ENCODE data around the gene MAP4K1. TPM values are rescaled to one million over a fixed set of nuclear protein-coding genes. Genes with fewer than 3 reads are reported as not detected.

The MAP4K1 gene
- total and polyA plus RNA-seq, 2 of the 13 experiments (the other 11 are each of a cell fraction or from before 2014, with no cell fraction given) = 0.24 to 0.89 TPM

DNA sequence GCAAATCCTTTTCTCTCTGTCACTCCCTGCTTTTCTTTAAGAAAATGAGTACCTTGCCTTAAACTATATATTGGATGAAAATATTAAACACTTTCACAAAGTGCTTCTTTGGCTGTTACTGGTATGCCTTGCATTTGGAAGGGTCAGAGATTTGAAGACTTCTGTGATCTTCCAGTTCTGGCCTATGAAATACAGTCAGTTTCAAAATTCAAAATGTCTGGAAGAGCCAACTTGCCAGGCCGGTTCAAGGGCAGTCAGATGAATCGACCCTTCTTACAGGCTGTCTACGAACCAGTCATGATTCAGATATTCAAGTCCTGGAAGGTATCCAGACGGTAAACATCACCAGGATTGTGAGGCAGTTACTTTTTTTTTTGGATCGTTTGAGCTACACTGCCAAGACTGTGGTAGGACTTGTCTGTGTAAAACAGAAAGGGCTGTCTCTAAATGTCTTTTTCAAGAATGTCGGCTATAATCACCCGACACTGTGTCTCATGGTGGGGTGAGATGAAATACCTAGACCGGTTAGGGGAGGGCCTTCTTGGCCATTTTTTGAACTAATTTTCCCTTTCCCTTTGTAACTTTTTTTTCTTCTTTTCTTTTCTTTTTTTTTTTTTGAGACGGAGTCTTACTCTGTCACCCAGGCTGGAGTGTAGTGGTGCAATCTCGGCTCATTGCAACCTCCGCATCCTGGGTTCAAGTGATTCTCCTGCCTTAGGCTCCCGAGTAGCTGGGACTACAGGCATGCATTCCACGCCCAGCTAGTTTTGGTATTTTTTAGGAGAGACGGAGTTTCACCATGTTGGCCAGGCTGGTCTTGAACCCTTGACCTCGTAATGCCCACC, 40.9 kb upstream of the MAP4K1 start (continued):
- TF ChIP-seq, protein P1, sequence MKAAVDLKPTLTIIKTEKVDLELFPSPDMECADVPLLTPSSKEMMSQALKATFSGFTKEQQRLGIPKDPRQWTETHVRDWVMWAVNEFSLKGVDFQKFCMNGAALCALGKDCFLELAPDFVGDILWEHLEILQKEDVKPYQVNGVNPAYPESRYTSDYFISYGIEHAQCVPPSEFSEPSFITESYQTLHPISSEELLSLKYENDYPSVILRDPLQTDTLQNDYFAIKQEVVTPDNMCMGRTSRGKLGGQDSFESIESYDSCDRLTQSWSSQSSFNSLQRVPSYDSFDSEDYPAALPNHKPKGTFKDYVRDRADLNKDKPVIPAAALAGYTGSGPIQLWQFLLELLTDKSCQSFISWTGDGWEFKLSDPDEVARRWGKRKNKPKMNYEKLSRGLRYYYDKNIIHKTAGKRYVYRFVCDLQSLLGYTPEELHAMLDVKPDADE (CRISPR knock-in tag; IDR thresholded peaks at IDR 0.05) = no peak
- TF ChIP-seq, protein P2, sequence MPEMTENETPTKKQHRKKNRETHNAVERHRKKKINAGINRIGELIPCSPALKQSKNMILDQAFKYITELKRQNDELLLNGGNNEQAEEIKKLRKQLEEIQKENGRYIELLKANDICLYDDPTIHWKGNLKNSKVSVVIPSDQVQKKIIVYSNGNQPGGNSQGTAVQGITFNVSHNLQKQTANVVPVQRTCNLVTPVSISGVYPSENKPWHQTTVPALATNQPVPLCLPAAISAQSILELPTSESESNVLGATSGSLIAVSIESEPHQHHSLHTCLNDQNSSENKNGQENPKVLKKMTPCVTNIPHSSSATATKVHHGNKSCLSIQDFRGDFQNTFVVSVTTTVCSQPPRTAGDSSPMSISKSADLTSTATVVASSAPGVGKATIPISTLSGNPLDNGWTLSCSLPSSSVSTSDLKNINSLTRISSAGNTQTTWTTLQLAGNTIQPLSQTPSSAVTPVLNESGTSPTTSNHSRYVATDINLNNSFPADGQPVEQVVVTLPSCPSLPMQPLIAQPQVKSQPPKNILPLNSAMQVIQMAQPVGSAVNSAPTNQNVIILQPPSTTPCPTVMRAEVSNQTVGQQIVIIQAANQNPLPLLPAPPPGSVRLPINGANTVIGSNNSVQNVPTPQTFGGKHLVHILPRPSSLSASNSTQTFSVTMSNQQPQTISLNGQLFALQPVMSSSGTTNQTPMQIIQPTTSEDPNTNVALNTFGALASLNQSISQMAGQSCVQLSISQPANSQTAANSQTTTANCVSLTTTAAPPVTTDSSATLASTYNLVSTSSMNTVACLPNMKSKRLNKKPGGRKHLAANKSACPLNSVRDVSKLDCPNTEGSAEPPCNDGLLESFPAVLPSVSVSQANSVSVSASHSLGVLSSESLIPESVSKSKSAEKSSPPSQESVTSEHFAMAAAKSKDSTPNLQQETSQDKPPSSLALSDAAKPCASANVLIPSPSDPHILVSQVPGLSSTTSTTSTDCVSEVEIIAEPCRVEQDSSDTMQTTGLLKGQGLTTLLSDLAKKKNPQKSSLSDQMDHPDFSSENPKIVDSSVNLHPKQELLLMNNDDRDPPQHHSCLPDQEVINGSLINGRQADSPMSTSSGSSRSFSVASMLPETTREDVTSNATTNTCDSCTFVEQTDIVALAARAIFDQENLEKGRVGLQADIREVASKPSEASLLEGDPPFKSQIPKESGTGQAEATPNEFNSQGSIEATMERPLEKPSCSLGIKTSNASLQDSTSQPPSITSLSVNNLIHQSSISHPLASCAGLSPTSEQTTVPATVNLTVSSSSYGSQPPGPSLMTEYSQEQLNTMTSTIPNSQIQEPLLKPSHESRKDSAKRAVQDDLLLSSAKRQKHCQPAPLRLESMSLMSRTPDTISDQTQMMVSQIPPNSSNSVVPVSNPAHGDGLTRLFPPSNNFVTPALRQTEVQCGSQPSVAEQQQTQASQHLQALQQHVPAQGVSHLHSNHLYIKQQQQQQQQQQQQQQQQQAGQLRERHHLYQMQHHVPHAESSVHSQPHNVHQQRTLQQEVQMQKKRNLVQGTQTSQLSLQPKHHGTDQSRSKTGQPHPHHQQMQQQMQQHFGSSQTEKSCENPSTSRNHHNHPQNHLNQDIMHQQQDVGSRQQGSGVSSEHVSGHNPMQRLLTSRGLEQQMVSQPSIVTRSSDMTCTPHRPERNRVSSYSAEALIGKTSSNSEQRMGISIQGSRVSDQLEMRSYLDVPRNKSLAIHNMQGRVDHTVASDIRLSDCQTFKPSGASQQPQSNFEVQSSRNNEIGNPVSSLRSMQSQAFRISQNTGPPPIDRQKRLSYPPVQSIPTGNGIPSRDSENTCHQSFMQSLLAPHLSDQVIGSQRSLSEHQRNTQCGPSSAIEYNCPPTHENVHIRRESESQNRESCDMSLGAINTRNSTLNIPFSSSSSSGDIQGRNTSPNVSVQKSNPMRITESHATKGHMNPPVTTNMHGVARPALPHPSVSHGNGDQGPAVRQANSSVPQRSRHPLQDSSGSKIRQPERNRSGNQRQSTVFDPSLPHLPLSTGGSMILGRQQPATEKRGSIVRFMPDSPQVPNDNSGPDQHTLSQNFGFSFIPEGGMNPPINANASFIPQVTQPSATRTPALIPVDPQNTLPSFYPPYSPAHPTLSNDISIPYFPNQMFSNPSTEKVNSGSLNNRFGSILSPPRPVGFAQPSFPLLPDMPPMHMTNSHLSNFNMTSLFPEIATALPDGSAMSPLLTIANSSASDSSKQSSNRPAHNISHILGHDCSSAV (CRISPR knock-in tag; IDR thresholded peaks at IDR 0.05; ENCODE audit: borderline replicate concordance) = no peak

Measured in HepG2 (cell line).